Keratinocyte (primary cell): ENCODE measurements around the gene SLC25A52. TPM values are rescaled to one million over a fixed set of nuclear protein-coding genes. Genes with fewer than 3 reads are reported as not detected.

Experiments
- DNase-seq: peaks from one replicate; pipeline ENCODE4 v3.0.0-alpha.2; 2011; ENCODE audit warnings: low read depth, missing footprints, low spot score
- FAIRE-seq: peaks from 2 replicates; lab custom pipeline; 2011; peaks lifted over from hg19 to GRCh38; lab: Jason Lieb, UNC
- H2AFZ ChIP-seq: 2 replicates; pipeline ENCODE4 v1.6.0; 2012; ENCODE audit warnings: low read length, control low read depth, inconsistent platforms; ENCODE audit not compliant: control insufficient read depth
- H3K27ac ChIP-seq: 2 replicates; pipeline ENCODE4 v1.5.1; 2011; ENCODE audit warnings: low read length; ENCODE audit not compliant: control insufficient read depth, insufficient read depth
- H3K27me3 ChIP-seq: 3 replicates; pipeline ENCODE4 v1.6.0; 2011; ENCODE audit warnings: low read length; ENCODE audit not compliant: control insufficient read depth, insufficient read depth; ENCODE audit errors: extremely low read depth
- H3K36me3 ChIP-seq, 2 experiments: 2 replicates in 1 of 2; 3 replicates in 1 of 2; pipeline ENCODE4 v1.5.1; 2011; ENCODE audit warnings: low read length in 2 of 2, mild to moderate bottlenecking in 1 of 2; ENCODE audit not compliant: control insufficient read depth in 2 of 2, insufficient read depth in 2 of 2; ENCODE audit errors: extremely low read depth in 1 of 2
- H3K4me1 ChIP-seq: 3 replicates; pipeline ENCODE4 v1.5.1; 2011; ENCODE audit warnings: low read length; ENCODE audit not compliant: control insufficient read depth, insufficient read depth; ENCODE audit errors: extremely low read depth
- H3K4me2 ChIP-seq: 3 replicates; pipeline ENCODE4 v1.6.0; 2011; ENCODE audit warnings: low read depth, low read length; ENCODE audit not compliant: control insufficient read depth, insufficient read depth; ENCODE audit errors: extremely low read depth
- H3K4me3 ChIP-seq, 3 experiments: fragments of 200-600 bp in 1 of 3; sonication (generic) in 1 of 3; 2 replicates in 2 of 3; 3 replicates in 1 of 3; pipeline ENCODE4 v1.5.1; 2011 to 2016; ENCODE audit warnings: low read length in 3 of 3, mild to moderate bottlenecking in 3 of 3, control low read depth in 2 of 3, inconsistent platforms in 1 of 3, low read depth in 1 of 3, mixed read lengths in 1 of 3, mixed run types in 1 of 3, moderate library complexity in 1 of 3; ENCODE audit not compliant: control insufficient read depth in 2 of 3, insufficient read depth in 2 of 3; ENCODE audit errors: extremely low read depth in 1 of 3
- H3K79me2 ChIP-seq: 2 replicates; pipeline ENCODE4 v1.6.0; 2012; ENCODE audit warnings: low read length; ENCODE audit not compliant: control insufficient read depth, insufficient read depth
- H3K9ac ChIP-seq: 3 replicates; pipeline ENCODE4 v1.6.0; 2011; ENCODE audit warnings: low read length; ENCODE audit not compliant: control insufficient read depth, insufficient read depth; ENCODE audit errors: extremely low read depth
- H3K9me1 ChIP-seq: 3 replicates; pipeline ENCODE4 v1.6.0; 2011; ENCODE audit warnings: low read length; ENCODE audit not compliant: control insufficient read depth, insufficient read depth; ENCODE audit errors: extremely low read depth
- H3K9me3 ChIP-seq: 2 replicates; pipeline ENCODE4 v1.5.1; 2012; ENCODE audit warnings: low read depth, low read length; ENCODE audit not compliant: control insufficient read depth
- H4K20me1 ChIP-seq: 3 replicates; pipeline ENCODE4 v1.6.0; 2011; ENCODE audit warnings: low read length; ENCODE audit not compliant: control insufficient read depth, insufficient read depth; ENCODE audit errors: extremely low read depth
- EZH2 ChIP-seq: IDR thresholded peaks from one replicate; pipeline ENCODE4 v1.6.1; 2012; ENCODE audit warnings: inconsistent platforms, mild to moderate bottlenecking, low read length, moderate library complexity
- dilution Hi-C: fragments of 300-500 bp; cut with MboI; formaldehyde crosslinking; loops from one replicate; pipeline ENCODE4 v1.7.0; 2020; ENCODE audit warnings: low sequenced_read_pairs; ENCODE audit not compliant: extremely low pct_ligation_motif_present
- polyA plus RNA-seq, 5 experiments: library from polyadenylated mRNA; depleted of rRNA in 3 of 5; stranded (reverse) in 3 of 5; stranded (forward) in 1 of 5; unstranded in 1 of 5; fragments of >200 nt; gene quantifications; 1 replicate in 1 of 5; 2 replicates in 3 of 5; 3 replicates in 1 of 5; pipeline versions ENCODE4 v1.2.1 to v1.2.3, GENCODE V29; 2011 to 2012; ENCODE audit warnings: missing spikeins in 2 of 5, low read depth in 1 of 5, low replicate concordance in 1 of 5
- TF ChIP-seq, protein P1 (sequence below), 3 experiments: IDR thresholded peaks in 1 of 3; conservative IDR thresholded peaks in 1 of 3; optimal IDR thresholded peaks in 1 of 3; 2 replicates in 2 of 3; 3 replicates in 1 of 3; pipeline versions ENCODE3 to v1.5.1; 2011; ENCODE audit warnings: low read length in 3 of 3, mild to moderate bottlenecking in 3 of 3, moderate library complexity in 2 of 3, control low read depth in 1 of 3, inconsistent platforms in 1 of 3; ENCODE audit not compliant: insufficient read depth in 2 of 3; ENCODE audit errors: extremely low read depth in 1 of 3

The SLC25A52 gene
- polyA plus RNA-seq, 1 donor (not counting 4 experiments of a cell fraction or from before 2014, with no cell fraction given) = not detected

DNA sequence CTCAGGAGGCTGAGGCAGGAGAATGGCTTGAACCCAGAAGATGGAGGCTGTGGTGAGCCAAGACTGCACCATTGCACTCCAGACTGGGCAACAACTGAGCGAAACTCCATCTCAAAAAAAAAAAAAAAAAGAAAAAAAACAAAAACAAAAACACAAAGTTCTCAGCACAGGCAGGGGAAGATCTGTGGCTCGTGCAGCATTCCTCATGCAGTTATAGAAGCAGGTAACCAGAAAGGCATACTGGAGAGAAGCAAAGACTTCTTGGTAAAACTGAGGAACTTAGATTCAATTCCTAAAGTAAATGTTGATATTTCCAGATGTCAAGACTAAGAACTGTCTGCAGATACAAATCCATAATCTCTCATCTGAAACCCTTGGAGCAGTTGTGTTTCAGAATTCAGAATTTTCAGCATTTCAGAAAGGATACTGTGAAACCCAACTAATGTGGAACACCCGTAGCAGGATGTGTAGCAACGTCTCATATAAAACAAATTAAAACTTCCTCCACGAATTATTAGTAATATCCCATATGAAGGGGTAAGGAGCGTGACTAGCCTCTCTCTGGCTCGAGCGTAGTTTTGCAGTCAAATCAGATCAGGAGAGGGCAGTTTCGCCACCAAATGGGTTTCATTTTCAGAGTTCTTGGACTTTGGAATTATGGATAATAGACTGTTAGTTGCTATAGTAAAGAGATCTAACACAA is 13.2 kb upstream of the SLC25A52 start:
- H3K9me3 ChIP-seq = peaks cover 6% of the 10 kb centered on the region
- no peak overlapping the region for H3K4me2 ChIP-seq
- H3K9me1 ChIP-seq = no peaks in the 10 kb centered on the region
- DNase-seq = no peak
- H3K27me3 ChIP-seq = no peaks in the 10 kb centered on the region
- dilution Hi-C loops = no loop called here
- no peak overlapping the region for H2AFZ ChIP-seq
- no peak for TF ChIP-seq EZH2
- TF ChIP-seq, protein P1, sequence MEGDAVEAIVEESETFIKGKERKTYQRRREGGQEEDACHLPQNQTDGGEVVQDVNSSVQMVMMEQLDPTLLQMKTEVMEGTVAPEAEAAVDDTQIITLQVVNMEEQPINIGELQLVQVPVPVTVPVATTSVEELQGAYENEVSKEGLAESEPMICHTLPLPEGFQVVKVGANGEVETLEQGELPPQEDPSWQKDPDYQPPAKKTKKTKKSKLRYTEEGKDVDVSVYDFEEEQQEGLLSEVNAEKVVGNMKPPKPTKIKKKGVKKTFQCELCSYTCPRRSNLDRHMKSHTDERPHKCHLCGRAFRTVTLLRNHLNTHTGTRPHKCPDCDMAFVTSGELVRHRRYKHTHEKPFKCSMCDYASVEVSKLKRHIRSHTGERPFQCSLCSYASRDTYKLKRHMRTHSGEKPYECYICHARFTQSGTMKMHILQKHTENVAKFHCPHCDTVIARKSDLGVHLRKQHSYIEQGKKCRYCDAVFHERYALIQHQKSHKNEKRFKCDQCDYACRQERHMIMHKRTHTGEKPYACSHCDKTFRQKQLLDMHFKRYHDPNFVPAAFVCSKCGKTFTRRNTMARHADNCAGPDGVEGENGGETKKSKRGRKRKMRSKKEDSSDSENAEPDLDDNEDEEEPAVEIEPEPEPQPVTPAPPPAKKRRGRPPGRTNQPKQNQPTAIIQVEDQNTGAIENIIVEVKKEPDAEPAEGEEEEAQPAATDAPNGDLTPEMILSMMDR (optimal IDR thresholded peaks at IDR 0.05 in 1 of 3, IDR thresholded peaks at IDR 0.05 in 1 of 3, conservative IDR thresholded peaks at IDR 0.05 in 1 of 3; ENCODE audit: extremely low read depth in 1 of 3, insufficient read depth in 2 of 3, low read length in 3 of 3) = no peak
- H3K36me3 ChIP-seq = no peaks in the 10 kb centered on the region
- H3K79me2 ChIP-seq = no peaks in the 10 kb centered on the region
- no peak for FAIRE-seq
- H3K4me1 ChIP-seq = no peaks in the 10 kb centered on the region
- no peaks in the 10 kb centered on the region for H4K20me1 ChIP-seq
- no peak overlapping the region for H3K27ac ChIP-seq
- no peak overlapping the region for H3K9ac ChIP-seq
- H3K4me3 ChIP-seq = no peak overlapping the region

DNA sequence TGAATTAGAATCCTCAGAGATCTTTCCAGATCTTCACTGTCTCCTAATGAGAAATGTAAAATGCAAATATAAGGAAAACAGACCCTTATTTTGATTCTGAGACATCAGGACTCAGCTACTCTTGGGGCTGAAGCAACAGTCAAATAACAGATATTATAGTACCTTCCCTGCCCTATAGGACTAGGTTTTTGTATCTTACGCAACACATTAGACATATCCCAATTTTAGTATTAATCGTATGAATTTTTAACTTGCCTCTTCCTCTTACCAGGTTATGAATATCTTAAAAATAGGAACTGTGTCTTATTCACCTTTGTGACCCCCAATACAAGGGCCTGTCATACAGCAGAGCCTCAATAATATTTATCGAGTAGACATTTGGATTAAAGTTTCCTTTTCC is 12.0 kb upstream of the SLC25A52 start:
- dilution Hi-C loops = no loop called here
- Histone ChIP-seq H3K36me3 (no peaks in the 10 kb centered on the region), H3K27ac (no peak overlapping the region), H2AFZ (no peak overlapping the region), H3K27me3 (no peaks in the 10 kb centered on the region), H3K9me3 (no peaks in the 10 kb centered on the region), H3K79me2 (no peaks in the 10 kb centered on the region), H3K4me1 (no peaks in the 10 kb centered on the region), H3K4me3 (no peak overlapping the region), H4K20me1 (no peaks in the 10 kb centered on the region), H3K9ac (no peak overlapping the region), H3K9me1 (no peaks in the 10 kb centered on the region), H3K4me2 (no peak overlapping the region)
- no peak for TF ChIP-seq EZH2
- TF ChIP-seq, protein P1 (optimal IDR thresholded peaks at IDR 0.05 in 1 of 3, IDR thresholded peaks at IDR 0.05 in 1 of 3, conservative IDR thresholded peaks at IDR 0.05 in 1 of 3; ENCODE audit: extremely low read depth in 1 of 3, insufficient read depth in 2 of 3, low read length in 3 of 3) = no peak
- FAIRE-seq (no peak), DNase-seq (no peak)
